Keratinocyte (primary cell): ENCODE measurements around the gene TRIM8. TPM values are rescaled to one million over a fixed set of nuclear protein-coding genes. Genes with fewer than 3 reads are reported as not detected.

Experiments used
- DNase-seq: peaks from one replicate; pipeline ENCODE4 v3.0.0-alpha.2; 2011; ENCODE audit warnings: low read depth, missing footprints, low spot score
- FAIRE-seq: peaks from 2 replicates; lab custom pipeline; 2011; peaks lifted over from hg19 to GRCh38; lab: Jason Lieb, UNC
- H2AFZ ChIP-seq: 2 replicates; pipeline ENCODE4 v1.6.0; 2012; ENCODE audit warnings: low read length, control low read depth, inconsistent platforms; ENCODE audit not compliant: control insufficient read depth
- H3K27ac ChIP-seq: 2 replicates; pipeline ENCODE4 v1.5.1; 2011; ENCODE audit warnings: low read length; ENCODE audit not compliant: control insufficient read depth, insufficient read depth
- H3K27me3 ChIP-seq: 3 replicates; pipeline ENCODE4 v1.6.0; 2011; ENCODE audit warnings: low read length; ENCODE audit not compliant: control insufficient read depth, insufficient read depth; ENCODE audit errors: extremely low read depth
- H3K36me3 ChIP-seq, 2 experiments: 2 replicates in 1 of 2; 3 replicates in 1 of 2; pipeline ENCODE4 v1.5.1; 2011; ENCODE audit warnings: low read length in 2 of 2, mild to moderate bottlenecking in 1 of 2; ENCODE audit not compliant: control insufficient read depth in 2 of 2, insufficient read depth in 2 of 2; ENCODE audit errors: extremely low read depth in 1 of 2
- H3K4me1 ChIP-seq: 3 replicates; pipeline ENCODE4 v1.5.1; 2011; ENCODE audit warnings: low read length; ENCODE audit not compliant: control insufficient read depth, insufficient read depth; ENCODE audit errors: extremely low read depth
- H3K4me2 ChIP-seq: 3 replicates; pipeline ENCODE4 v1.6.0; 2011; ENCODE audit warnings: low read depth, low read length; ENCODE audit not compliant: control insufficient read depth, insufficient read depth; ENCODE audit errors: extremely low read depth
- H3K4me3 ChIP-seq, 3 experiments: fragments of 200-600 bp in 1 of 3; sonication (generic) in 1 of 3; 2 replicates in 2 of 3; 3 replicates in 1 of 3; pipeline ENCODE4 v1.5.1; 2011 to 2016; ENCODE audit warnings: low read length in 3 of 3, mild to moderate bottlenecking in 3 of 3, control low read depth in 2 of 3, inconsistent platforms in 1 of 3, low read depth in 1 of 3, mixed read lengths in 1 of 3, mixed run types in 1 of 3, moderate library complexity in 1 of 3; ENCODE audit not compliant: control insufficient read depth in 2 of 3, insufficient read depth in 2 of 3; ENCODE audit errors: extremely low read depth in 1 of 3
- H3K79me2 ChIP-seq: 2 replicates; pipeline ENCODE4 v1.6.0; 2012; ENCODE audit warnings: low read length; ENCODE audit not compliant: control insufficient read depth, insufficient read depth
- H3K9ac ChIP-seq: 3 replicates; pipeline ENCODE4 v1.6.0; 2011; ENCODE audit warnings: low read length; ENCODE audit not compliant: control insufficient read depth, insufficient read depth; ENCODE audit errors: extremely low read depth
- H3K9me1 ChIP-seq: 3 replicates; pipeline ENCODE4 v1.6.0; 2011; ENCODE audit warnings: low read length; ENCODE audit not compliant: control insufficient read depth, insufficient read depth; ENCODE audit errors: extremely low read depth
- H3K9me3 ChIP-seq: 2 replicates; pipeline ENCODE4 v1.5.1; 2012; ENCODE audit warnings: low read depth, low read length; ENCODE audit not compliant: control insufficient read depth
- H4K20me1 ChIP-seq: 3 replicates; pipeline ENCODE4 v1.6.0; 2011; ENCODE audit warnings: low read length; ENCODE audit not compliant: control insufficient read depth, insufficient read depth; ENCODE audit errors: extremely low read depth
- CTCF ChIP-seq, 3 experiments: IDR thresholded peaks in 1 of 3; conservative IDR thresholded peaks in 1 of 3; optimal IDR thresholded peaks in 1 of 3; 2 replicates in 2 of 3; 3 replicates in 1 of 3; pipeline versions ENCODE3 to v1.5.1; 2011; ENCODE audit warnings: low read length in 3 of 3, mild to moderate bottlenecking in 3 of 3, moderate library complexity in 2 of 3, control low read depth in 1 of 3, inconsistent platforms in 1 of 3; ENCODE audit not compliant: insufficient read depth in 2 of 3; ENCODE audit errors: extremely low read depth in 1 of 3
- EZH2 ChIP-seq: IDR thresholded peaks from one replicate; pipeline ENCODE4 v1.6.1; 2012; ENCODE audit warnings: inconsistent platforms, mild to moderate bottlenecking, low read length, moderate library complexity
- dilution Hi-C: fragments of 300-500 bp; cut with MboI; formaldehyde crosslinking; loops from one replicate; pipeline ENCODE4 v1.7.0; 2020; ENCODE audit warnings: low sequenced_read_pairs; ENCODE audit not compliant: extremely low pct_ligation_motif_present
- polyA plus RNA-seq, 5 experiments: library from polyadenylated mRNA; depleted of rRNA in 3 of 5; stranded (reverse) in 3 of 5; stranded (forward) in 1 of 5; unstranded in 1 of 5; fragments of >200 nt; gene quantifications; 1 replicate in 1 of 5; 2 replicates in 3 of 5; 3 replicates in 1 of 5; pipeline versions ENCODE4 v1.2.1 to v1.2.3, GENCODE V29; 2011 to 2012; ENCODE audit warnings: missing spikeins in 2 of 5, low read depth in 1 of 5, low replicate concordance in 1 of 5

TRIM8 gene
- polyA plus RNA-seq, 1 donor (not counting 4 experiments of a cell fraction or from before 2014, with no cell fraction given): 24.8 TPM

- dilution Hi-C loops: no loop called here
Observed at GRCh38 chr10:102627736-102628293, 16.5 kb upstream of the TRIM8 start.

GRCh38 chr10:102628451-102628911 is 15.8 kb upstream of the TRIM8 start:
- Histone ChIP-seq H2AFZ (no peak overlapping the region), H3K36me3 (peaks cover 0 to 1% of the 10 kb centered on the region in 2 experiments), H3K9ac (no peak overlapping the region), H3K27ac (peak overlapping the region; percentile 88), H3K4me1 (peaks cover 48% of the 10 kb centered on the region), H3K9me3 (no peaks in the 10 kb centered on the region), H3K4me3 (no peak overlapping the region), H3K79me2 (no peaks in the 10 kb centered on the region), H3K4me2 (no peak overlapping the region), H4K20me1 (no peaks in the 10 kb centered on the region), H3K9me1 (peaks cover 2% of the 10 kb centered on the region), H3K27me3 (no peaks in the 10 kb centered on the region)
- no peak for DNase-seq
- dilution Hi-C loops: no loop called here
- no peak for FAIRE-seq
- TF ChIP-seq EZH2 (no peak), CTCF (optimal IDR thresholded peaks at IDR 0.05 in 1 of 3, IDR thresholded peaks at IDR 0.05 in 1 of 3, conservative IDR thresholded peaks at IDR 0.05 in 1 of 3; ENCODE audit: extremely low read depth in 1 of 3, insufficient read depth in 2 of 3, low read length in 3 of 3) (no peak)

More at GRCh38 chr10:102627736-102628293, 16.5 kb upstream of the TRIM8 start:
- Histone ChIP-seq H2AFZ (peak overlapping the region; percentile 92), H3K4me1 (peaks cover 41% of the 10 kb centered on the region), H3K36me3 (peaks cover 0 to 1% of the 10 kb centered on the region in 2 experiments), H4K20me1 (no peaks in the 10 kb centered on the region), H3K27me3 (no peaks in the 10 kb centered on the region), H3K9me1 (peaks cover 2% of the 10 kb centered on the region), H3K9me3 (no peaks in the 10 kb centered on the region), H3K27ac (peak overlapping the region; percentile 88), H3K4me3 (peak overlapping the region in 1 of 3 experiments; percentile 35), H3K9ac (peak overlapping the region; percentile 73), H3K79me2 (no peaks in the 10 kb centered on the region), H3K4me2 (peak overlapping the region; percentile 70)
- TF ChIP-seq EZH2 (no peak), CTCF (optimal IDR thresholded peaks at IDR 0.05 in 1 of 3, IDR thresholded peaks at IDR 0.05 in 1 of 3, conservative IDR thresholded peaks at IDR 0.05 in 1 of 3; ENCODE audit: extremely low read depth in 1 of 3, insufficient read depth in 2 of 3, low read length in 3 of 3) (no peak)
- no peak for FAIRE-seq
- DNase-seq: no peak
